Dendritic cell treated with granulocyte-macrophage colony-stimulating factor and Interleukin-4, amounts not matched to agents 40 ng/mL and 50 ng/mL, for 4 days (primary cell): ENCODE measurements around the gene SKAP2.
A peak's percentile ranks its signal among the peaks of the same experiment; 100 is the strongest.

ENCODE experiments used
- H3K27ac Mint-ChIP-seq: one replicate; pipeline ENCODE4 v1.8.0; 2022; ENCODE audit warnings: mild to moderate bottlenecking, mixed read lengths
- H3K27me3 Mint-ChIP-seq: one replicate; pipeline ENCODE4 v1.8.0; 2022; ENCODE audit warnings: mild to moderate bottlenecking, mixed read lengths
- H3K36me3 Mint-ChIP-seq: one replicate; pipeline ENCODE4 v1.8.0; 2022; ENCODE audit warnings: low read depth, mixed read lengths
- H3K4me1 Mint-ChIP-seq: one replicate; pipeline ENCODE4 v1.8.0; 2022; ENCODE audit warnings: low read depth, mixed read lengths
- H3K4me3 Mint-ChIP-seq: one replicate; pipeline ENCODE4 v1.8.0; 2022; ENCODE audit warnings: mild to moderate bottlenecking, moderate library complexity, mixed read lengths
- H3K9me3 Mint-ChIP-seq: one replicate; pipeline ENCODE4 v1.8.0; 2022; ENCODE audit warnings: mixed read lengths
- intact Hi-C: fragments of 100-400 bp; cut with micrococcal nuclease; formaldehyde crosslinking; loops from one replicate; pipeline ENCODE4 v1.15.0; 2022

Gene SKAP2, protein sequence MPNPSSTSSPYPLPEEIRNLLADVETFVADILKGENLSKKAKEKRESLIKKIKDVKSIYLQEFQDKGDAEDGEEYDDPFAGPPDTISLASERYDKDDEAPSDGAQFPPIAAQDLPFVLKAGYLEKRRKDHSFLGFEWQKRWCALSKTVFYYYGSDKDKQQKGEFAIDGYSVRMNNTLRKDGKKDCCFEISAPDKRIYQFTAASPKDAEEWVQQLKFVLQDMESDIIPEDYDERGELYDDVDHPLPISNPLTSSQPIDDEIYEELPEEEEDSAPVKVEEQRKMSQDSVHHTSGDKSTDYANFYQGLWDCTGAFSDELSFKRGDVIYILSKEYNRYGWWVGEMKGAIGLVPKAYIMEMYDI

DNA sequence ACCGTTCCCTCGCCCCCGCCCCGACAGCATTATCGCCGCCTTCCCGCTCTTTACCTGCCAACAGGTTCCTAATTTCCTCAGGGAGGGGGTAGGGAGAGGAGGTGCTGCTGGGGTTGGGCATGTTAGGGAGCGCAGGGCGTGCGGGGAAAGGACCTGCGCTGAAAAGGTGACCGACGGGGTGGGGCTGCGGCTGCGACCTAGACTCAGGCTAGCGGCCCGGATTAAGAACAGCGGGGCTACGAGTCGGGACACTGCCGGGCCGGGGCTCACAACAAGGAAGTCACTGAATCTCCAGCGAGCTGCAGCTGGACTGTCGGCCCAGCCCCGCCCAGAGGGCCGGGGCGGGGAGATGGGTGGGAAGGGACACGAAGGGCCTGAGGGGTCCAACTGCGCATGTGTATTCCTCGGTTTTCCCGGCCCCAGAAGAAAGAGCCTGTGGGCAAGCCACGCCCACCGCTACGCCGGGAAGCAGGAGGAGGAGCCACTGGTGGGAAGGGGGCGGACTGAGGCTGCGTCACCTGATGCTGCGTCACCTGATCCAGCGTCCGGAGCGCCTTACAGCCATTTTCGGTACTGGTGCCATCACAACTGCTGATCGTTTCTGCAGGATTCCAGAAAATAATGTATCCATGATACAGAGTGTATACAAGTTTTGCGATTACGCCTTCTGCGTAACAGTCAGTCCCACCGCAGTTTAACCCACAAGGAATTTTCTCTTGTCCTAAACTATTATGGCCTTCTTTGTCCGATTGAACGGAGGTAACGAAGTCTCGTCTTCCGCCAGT lies at the start of gene SKAP2:
Gene SKAP2 (minus strand): TSS at position 282 of the 785 bp plus-strand sequence. CDS start 161 bp downstream, at position 121.
- Mint-ChIP-seq H3K4me3 (peak within 1 kb of the TSS; percentile 100), H3K27ac (peak within 1 kb of the TSS; percentile 100), H3K4me1 (peaks cover 20% of the 10 kb centered on the region), H3K27me3 (no peaks in the 10 kb centered on the region), H3K9me3 (no peaks in the 10 kb centered on the region), H3K36me3 (peaks cover 11% of the 10 kb centered on the region)
- intact Hi-C loops, result loop anchor here (2.0 to 5.0 kb wide), 2 partner anchors 232 to 283 kb away; partner anchors contain the start of gene HOXA6

DNA sequence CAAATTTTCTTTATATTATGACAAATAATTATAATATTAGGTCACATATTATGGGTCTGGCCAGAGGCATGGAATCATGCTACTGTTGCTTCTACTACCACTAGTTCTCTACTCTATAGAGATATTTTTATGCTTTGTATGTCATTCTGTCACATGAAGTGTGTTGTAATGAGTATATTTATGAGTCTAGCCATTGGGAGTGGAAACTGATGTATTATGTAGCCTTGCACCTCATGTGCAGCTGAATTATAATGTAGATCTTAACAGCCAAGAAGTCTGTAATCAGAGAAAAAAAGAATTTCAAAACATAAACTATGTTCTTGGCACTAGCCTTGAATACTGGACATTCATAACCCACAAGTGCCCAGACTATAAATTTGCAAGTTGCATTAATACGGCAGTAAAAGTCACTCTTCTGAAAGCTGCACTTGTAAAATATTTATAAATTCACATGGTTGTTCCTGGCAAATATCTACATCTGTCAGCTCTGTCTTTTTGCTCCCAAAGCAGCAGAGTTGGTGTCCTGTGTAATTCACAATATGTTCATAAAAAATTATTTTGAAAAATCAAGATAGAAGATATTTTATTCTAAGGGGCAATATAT lies 48.6 kb upstream of the SKAP2 start:
- intact Hi-C loops, result no loop called here
- Mint-ChIP-seq H3K4me1 (no peaks in the 10 kb centered on the region), H3K36me3 (no peaks in the 10 kb centered on the region), H3K27me3 (no peaks in the 10 kb centered on the region), H3K27ac (no peak overlapping the region), H3K4me3 (no peak overlapping the region), H3K9me3 (no peaks in the 10 kb centered on the region)

DNA sequence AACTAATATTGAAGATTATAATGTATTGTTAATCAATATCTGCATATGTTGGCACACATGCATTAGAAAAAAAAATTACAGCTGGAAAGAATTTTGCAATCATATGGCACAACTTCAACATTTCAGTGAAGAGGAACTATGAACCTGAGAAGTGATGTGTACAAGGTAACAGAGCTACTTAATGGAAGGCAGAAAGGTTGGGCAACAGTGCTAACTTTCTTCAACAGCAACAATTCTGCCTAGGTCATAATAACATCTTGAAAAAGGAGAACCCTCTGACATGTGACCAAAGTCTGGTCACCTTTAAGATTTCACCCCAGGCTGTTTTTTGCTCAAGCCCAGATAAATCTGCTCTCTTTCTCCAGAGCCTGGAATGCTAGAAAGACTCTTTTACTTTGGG lies 47.9 kb upstream of the SKAP2 start:
- intact Hi-C loops, result no loop called here
- Mint-ChIP-seq H3K36me3 (no peaks in the 10 kb centered on the region), H3K4me3 (no peak overlapping the region), H3K9me3 (no peaks in the 10 kb centered on the region), H3K27me3 (no peaks in the 10 kb centered on the region), H3K27ac (no peak overlapping the region), H3K4me1 (no peaks in the 10 kb centered on the region)

DNA sequence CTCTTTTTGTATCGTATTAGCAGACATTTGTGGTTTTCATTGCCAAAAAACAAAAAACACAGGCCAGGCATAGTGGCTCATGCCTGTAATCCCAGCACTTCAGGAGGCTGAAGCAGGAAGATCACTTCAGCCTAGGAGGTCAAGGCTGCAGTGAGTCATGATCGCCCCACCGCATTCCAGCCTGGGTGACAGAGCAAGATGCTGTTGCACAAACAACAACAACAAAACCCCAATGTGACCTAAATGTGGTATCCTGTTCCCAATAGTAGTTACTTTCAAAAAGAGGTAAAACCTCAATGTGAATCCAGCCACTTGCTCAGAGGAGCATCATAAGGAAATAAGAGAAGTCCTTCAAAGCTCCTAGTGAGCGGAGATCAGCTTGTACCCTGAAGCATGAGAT lies 45.8 kb upstream of the SKAP2 start:
- Mint-ChIP-seq H3K36me3 (no peaks in the 10 kb centered on the region), H3K4me1 (no peaks in the 10 kb centered on the region), H3K27ac (no peak overlapping the region), H3K4me3 (no peak overlapping the region), H3K27me3 (peaks cover 2% of the 10 kb centered on the region), H3K9me3 (no peaks in the 10 kb centered on the region)
- intact Hi-C loops, result no loop called here

DNA sequence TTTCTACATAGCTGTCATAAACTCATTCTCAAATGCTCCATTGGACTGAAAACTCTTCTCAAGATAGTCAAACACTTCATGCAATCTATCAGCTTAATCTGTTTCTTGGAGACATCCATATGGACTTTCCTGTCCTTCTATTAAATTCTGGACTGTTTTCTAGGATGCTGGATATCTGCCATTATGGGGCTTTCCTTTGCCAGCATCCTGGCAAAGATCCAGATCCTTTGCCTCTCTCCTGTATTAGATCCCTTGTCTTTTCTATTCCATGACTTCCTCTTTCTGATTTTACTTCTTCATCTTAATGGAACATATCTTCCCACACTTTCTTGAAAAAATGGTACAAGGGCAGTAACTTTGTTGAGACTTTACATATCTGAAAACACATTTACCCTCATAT lies 35.9 kb upstream of the SKAP2 start:
- no peak overlapping the region for H3K4me3 Mint-ChIP-seq
- H3K36me3 Mint-ChIP-seq, result no peaks in the 10 kb centered on the region
- intact Hi-C loops, result no loop called here
- H3K27ac Mint-ChIP-seq, result no peak overlapping the region
- peaks cover 13% of the 10 kb centered on the region for H3K4me1 Mint-ChIP-seq
- no peaks in the 10 kb centered on the region for H3K9me3 Mint-ChIP-seq
- peaks cover 4% of the 10 kb centered on the region for H3K27me3 Mint-ChIP-seq

DNA sequence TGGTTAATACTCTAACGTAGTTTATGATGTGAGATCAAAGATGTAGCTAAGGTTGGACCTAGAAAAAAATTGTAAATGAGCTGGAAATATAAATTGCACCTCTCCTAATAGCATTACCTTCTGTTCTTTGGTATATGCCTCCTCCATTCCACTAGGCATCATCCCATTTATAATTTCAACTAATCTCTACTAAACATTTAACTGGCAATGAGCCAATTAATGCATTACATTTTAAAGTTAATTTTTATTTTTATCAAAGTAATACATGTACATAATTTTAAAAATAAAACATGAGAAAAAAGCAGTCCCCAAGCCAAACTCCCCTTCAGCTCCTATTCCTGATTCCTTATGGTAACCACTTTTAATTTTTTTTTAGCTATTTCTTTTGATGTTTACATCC lies 35.1 kb upstream of the SKAP2 start:
- no peaks in the 10 kb centered on the region for H3K9me3 Mint-ChIP-seq
- H3K4me3 Mint-ChIP-seq, result no peak overlapping the region
- no peaks in the 10 kb centered on the region for H3K36me3 Mint-ChIP-seq
- H3K4me1 Mint-ChIP-seq, result peaks cover 13% of the 10 kb centered on the region
- intact Hi-C loops, result no loop called here
- H3K27me3 Mint-ChIP-seq, result peaks cover 4% of the 10 kb centered on the region
- no peak overlapping the region for H3K27ac Mint-ChIP-seq

DNA sequence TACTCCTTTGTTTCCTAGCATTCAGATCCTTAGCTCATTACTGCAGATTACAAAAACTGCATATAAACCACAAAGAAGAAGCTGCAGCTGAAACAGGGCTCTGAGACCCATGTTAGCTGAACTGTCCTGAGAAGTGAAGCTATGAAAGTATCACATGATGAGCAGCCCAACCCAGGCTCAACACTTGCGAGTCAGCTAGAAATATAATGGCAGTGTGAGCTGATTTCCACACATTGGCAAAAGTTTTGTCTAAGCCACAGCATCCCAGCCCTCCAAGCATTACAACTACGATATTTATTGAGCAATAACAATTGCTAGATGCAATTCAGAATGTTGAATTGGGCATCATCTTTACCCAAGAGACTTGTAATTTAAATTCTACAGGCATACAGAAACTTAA lies 34.5 kb upstream of the SKAP2 start:
- no peak overlapping the region for H3K27ac Mint-ChIP-seq
- H3K4me3 Mint-ChIP-seq, result no peak overlapping the region
- H3K36me3 Mint-ChIP-seq, result no peaks in the 10 kb centered on the region
- peaks cover 4% of the 10 kb centered on the region for H3K27me3 Mint-ChIP-seq
- H3K4me1 Mint-ChIP-seq, result peaks cover 13% of the 10 kb centered on the region
- intact Hi-C loops, result no loop called here
- H3K9me3 Mint-ChIP-seq, result no peaks in the 10 kb centered on the region

DNA sequence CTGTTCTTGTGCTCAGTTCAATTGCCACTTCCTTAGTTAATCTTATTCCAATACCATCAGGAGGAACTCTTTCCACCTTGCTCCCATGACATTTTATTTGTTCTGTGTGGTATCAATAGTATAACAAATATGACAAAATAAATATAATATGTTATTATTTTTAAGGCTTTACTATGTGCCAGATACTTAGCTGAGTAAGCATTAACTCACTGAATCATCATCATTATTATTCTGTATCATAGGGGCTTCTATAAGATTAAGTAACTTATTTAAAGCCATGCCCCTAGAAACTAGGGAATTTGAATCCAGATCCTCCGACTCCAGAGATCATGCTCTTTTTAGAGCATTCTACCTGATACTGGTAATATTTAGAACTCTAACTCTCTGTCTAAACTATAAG lies 33.5 kb upstream of the SKAP2 start:
- H3K9me3 Mint-ChIP-seq, result no peaks in the 10 kb centered on the region
- intact Hi-C loops, result no loop called here
- peaks cover 13% of the 10 kb centered on the region for H3K4me1 Mint-ChIP-seq
- no peak overlapping the region for H3K27ac Mint-ChIP-seq
- no peak overlapping the region for H3K4me3 Mint-ChIP-seq
- H3K36me3 Mint-ChIP-seq, result no peaks in the 10 kb centered on the region
- H3K27me3 Mint-ChIP-seq, result peaks cover 4% of the 10 kb centered on the region

DNA sequence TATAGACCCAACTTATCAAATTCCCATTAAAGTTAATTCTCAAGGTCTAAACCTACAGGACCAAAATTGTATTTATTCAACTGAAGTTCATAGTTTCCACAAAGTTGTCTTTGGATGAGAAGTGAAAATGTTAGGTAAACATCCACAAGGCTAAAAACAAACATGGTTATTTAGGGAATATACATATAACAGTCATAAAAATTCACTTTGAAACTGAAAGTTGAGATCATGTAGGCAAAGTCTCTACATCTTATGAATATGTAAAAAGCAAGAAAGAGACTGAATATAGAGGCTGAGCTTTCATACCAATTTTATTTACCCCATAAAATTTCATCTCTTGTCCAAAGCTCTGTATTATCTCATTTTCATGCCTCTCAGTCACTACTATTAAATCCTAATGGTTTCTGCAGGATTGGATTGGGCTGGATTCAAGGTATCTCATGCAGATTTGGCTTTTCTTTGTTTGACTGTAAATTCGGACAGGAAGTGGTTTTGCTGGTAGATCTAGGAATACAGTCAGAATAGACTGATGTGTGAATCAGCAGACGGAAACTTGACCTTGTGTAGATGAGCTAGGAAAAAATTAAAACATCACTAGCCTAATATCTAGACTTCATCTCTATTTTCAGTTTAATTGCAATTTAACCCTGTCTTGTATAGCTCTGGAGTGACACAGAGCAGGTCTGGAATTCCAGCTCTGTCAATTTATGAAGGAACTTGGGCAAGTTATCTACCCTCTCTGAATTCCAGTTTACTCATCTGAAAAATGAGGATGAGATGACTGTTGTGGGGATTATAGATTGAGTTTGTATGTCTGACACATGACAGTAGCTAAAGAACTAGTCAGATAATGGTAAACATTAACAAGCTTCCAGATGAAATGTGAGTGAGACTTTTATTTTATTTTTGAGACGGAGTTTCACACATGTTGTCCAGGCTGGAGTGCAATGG lies 27.3 kb upstream of the SKAP2 start:
- intact Hi-C loops, result no loop called here
- H3K4me3 Mint-ChIP-seq, result no peak overlapping the region
- H3K27me3 Mint-ChIP-seq, result peaks cover 1% of the 10 kb centered on the region
- no peaks in the 10 kb centered on the region for H3K36me3 Mint-ChIP-seq
- H3K27ac Mint-ChIP-seq, result no peak overlapping the region
- H3K4me1 Mint-ChIP-seq, result no peaks in the 10 kb centered on the region
- H3K9me3 Mint-ChIP-seq, result no peaks in the 10 kb centered on the region

DNA sequence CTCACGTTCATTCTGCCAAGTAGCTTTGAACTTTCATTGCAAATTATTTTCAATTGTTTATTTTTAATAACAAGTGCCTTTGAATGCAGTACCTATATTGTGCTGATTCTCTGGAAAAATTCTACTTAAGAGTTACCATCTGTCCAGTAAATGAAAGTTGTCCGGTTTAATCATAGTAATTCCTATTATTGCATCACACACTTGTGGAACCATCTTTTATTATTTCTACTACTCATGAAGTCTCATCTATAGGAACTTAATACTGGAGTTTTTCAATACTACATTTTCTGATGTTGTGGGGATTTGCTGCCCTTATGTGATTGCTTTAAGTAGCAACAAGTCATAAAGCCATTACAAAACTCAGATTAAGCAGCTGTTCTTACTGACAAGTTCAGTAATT lies 16.5 kb upstream of the SKAP2 start:
- Mint-ChIP-seq H3K4me3 (no peak overlapping the region), H3K27ac (no peak overlapping the region), H3K9me3 (peaks cover 25% of the 10 kb centered on the region), H3K4me1 (no peaks in the 10 kb centered on the region), H3K36me3 (no peaks in the 10 kb centered on the region), H3K27me3 (no peaks in the 10 kb centered on the region)
- intact Hi-C loops, result no loop called here

DNA sequence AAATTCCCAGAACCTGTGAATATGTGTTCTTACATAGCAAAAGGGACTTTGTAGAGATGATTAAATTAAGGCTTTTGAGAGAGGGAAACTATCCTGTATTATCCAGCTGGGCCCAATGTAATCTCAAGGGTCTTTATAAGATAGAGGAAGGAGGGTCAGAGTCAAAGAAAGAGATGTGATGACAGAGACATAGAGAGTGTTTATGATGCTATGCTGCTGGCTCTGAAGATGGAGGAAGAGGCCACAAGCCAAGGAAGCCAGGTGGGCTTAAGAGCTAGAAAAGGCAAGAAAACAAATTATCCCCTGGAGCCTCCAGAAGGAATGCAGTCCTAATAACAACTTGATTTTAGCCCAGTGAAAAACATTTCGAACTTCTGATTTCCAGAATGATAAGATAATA lies 15.3 kb upstream of the SKAP2 start:
- no peaks in the 10 kb centered on the region for H3K36me3 Mint-ChIP-seq
- H3K9me3 Mint-ChIP-seq, result peaks cover 13% of the 10 kb centered on the region
- H3K27ac Mint-ChIP-seq, result no peak overlapping the region
- no peak overlapping the region for H3K4me3 Mint-ChIP-seq
- intact Hi-C loops, result no loop called here
- H3K4me1 Mint-ChIP-seq, result no peaks in the 10 kb centered on the region
- H3K27me3 Mint-ChIP-seq, result no peaks in the 10 kb centered on the region

DNA sequence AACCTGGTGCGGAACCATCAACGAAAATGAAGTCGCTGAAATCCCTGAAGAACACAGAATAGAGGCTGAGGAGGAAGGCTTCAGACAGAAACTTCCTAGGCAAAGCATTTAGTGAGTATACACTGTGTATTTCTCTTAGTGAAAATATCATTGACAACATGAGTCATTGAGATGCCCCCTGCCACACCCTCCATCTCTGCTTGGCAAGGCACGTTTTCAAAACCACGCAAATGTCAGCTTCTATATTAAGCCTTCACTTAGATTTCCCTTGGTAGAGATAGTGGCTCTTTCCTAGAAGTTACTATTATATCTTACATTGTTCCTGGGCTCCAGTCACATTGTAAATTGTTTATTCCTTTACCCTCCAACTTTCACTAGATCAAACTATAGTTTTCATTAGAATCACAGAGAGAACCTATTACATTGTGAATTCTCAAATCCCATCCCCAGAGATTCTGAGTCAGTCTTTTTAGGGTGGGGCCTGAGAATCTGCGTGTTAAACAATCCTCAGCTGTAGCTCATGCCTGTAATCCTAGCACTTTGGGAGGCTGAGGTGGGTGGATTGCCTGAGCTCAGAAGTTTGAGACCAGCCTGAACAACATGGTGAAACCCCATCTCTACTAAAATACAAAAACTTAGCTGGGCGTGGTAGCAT lies 4.6 kb upstream of the SKAP2 start:
- intact Hi-C loops, result no loop called here
- Mint-ChIP-seq H3K27me3 (peaks cover 1% of the 10 kb centered on the region), H3K27ac (no peak overlapping the region), H3K4me1 (peaks cover 5% of the 10 kb centered on the region), H3K9me3 (no peaks in the 10 kb centered on the region), H3K4me3 (no peak overlapping the region), H3K36me3 (peaks cover 6% of the 10 kb centered on the region)

DNA sequence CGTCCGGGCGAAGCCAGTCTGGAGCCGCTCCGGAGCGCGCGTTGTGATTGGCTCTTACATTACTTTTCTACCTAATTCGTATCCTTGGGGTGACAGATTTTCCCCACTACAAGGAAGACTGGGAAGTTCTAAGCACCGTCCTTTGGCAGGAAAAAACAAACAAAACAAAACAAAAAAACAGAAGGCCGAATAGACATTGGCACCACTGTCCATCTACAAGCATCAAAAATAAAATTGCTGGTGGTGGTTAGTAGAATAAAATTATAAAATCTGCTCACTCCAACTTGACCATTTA lies 651 bp upstream of the SKAP2 start:
- peaks cover 1% of the 10 kb centered on the region for H3K27me3 Mint-ChIP-seq
- peak overlapping the region; percentile 100 for H3K4me3 Mint-ChIP-seq
- H3K36me3 Mint-ChIP-seq, result peaks cover 11% of the 10 kb centered on the region
- H3K9me3 Mint-ChIP-seq, result no peaks in the 10 kb centered on the region
- peaks cover 20% of the 10 kb centered on the region for H3K4me1 Mint-ChIP-seq
- intact Hi-C loops, result loop anchor here (2.0 kb wide), 1 partner anchor 232 kb away; no protein-coding TSS in a partner anchor
- peak overlapping the region; percentile 100 for H3K27ac Mint-ChIP-seq
